Thyroid gland (tissue), 4 donors: ENCODE data around the gene PLXNA4.

ENCODE experiments used
- POLR2A ChIP-seq, 2 donors: fragments of 450-650 bp; IDR thresholded peaks; one replicate each; pipeline ENCODE4 v1.6.1; 2017; ENCODE audit warnings: antibody characterized with exemption in 2 of 2, mild to moderate bottlenecking in 2 of 2, moderate library complexity in 1 of 2
- TF ChIP-seq, protein P1 (sequence below), 6 experiments: fragments of 200-600 bp in 3 of 6; fragments of 450-650 bp in 3 of 6; sonication (generic) in 3 of 6; IDR thresholded peaks; one replicate each; pipeline ENCODE4 v1.5.1; 2016 to 2019; ENCODE audit warnings: antibody characterized with exemption in 6 of 6, mild to moderate bottlenecking in 2 of 6, inconsistent platforms in 1 of 6, moderate library complexity in 1 of 6

DNA sequence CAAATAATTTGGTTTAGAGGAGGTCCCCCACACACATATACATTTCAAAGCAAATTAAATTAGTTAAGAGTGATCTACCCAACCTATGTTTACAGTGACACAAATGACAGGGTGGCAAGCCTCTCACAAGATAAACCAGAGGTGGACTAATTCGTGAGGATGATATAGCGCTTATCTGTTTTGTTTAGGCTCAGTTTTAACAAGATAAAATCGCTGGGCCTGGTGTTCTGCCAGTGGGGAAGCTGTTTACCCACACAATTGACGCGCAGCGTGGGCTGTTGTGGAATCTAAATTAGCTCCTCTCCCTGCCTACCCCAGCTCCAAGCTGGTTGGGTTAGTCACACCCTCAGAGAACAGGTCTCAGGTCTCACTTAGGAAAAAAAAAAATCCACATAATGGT lies 16.7 kb upstream of the PLXNA4 start:
- TF ChIP-seq, protein P1, sequence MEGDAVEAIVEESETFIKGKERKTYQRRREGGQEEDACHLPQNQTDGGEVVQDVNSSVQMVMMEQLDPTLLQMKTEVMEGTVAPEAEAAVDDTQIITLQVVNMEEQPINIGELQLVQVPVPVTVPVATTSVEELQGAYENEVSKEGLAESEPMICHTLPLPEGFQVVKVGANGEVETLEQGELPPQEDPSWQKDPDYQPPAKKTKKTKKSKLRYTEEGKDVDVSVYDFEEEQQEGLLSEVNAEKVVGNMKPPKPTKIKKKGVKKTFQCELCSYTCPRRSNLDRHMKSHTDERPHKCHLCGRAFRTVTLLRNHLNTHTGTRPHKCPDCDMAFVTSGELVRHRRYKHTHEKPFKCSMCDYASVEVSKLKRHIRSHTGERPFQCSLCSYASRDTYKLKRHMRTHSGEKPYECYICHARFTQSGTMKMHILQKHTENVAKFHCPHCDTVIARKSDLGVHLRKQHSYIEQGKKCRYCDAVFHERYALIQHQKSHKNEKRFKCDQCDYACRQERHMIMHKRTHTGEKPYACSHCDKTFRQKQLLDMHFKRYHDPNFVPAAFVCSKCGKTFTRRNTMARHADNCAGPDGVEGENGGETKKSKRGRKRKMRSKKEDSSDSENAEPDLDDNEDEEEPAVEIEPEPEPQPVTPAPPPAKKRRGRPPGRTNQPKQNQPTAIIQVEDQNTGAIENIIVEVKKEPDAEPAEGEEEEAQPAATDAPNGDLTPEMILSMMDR (IDR thresholded peaks at IDR 0.05): no peak
- no peak for TF ChIP-seq POLR2A (IDR thresholded peaks at IDR 0.05)
